Spleen (tissue), 11 donors: ENCODE measurements around the gene FBXL17. TPM values are rescaled to one million over a fixed set of nuclear protein-coding genes. Genes with fewer than 3 reads are reported as not detected.

Experiments used
- DNase-seq: peaks from one replicate; pipeline ENCODE4 v3.0.0-alpha.2; 2020
- H3K27ac ChIP-seq, 8 donors: fragments of 200-600 bp; sonication (generic) in 7 of 8; 1 replicate in 4 of 8; 2 replicates in 4 of 8; pipeline versions ENCODE4 v1.5.0 to v1.8.0; 2016 to 2021; ENCODE audit warnings: inconsistent platforms in 4 of 8, mild to moderate bottlenecking in 4 of 8, moderate library complexity in 1 of 8
- H3K27me3 ChIP-seq, 7 donors: fragments of 200-600 bp; sonication (generic) in 6 of 7; replicated peaks in 1 of 7; 1 replicate in 4 of 7; 2 replicates in 3 of 7; pipeline versions ENCODE4 v1.5.0 to v1.8.0; 2016 to 2021; ENCODE audit warnings: inconsistent platforms in 3 of 7, mild to moderate bottlenecking in 1 of 7
- H3K36me3 ChIP-seq, 6 donors: fragments of 200-600 bp; sonication (generic) in 5 of 6; 1 replicate in 4 of 6; 2 replicates in 2 of 6; pipeline versions ENCODE4 v1.5.0 to v1.8.0; 2016 to 2021; ENCODE audit warnings: inconsistent platforms in 2 of 6
- H3K4me1 ChIP-seq, 6 donors: fragments of 200-600 bp; sonication (generic) in 5 of 6; 1 replicate in 3 of 6; 2 replicates in 3 of 6; pipeline versions ENCODE4 v1.5.0 to v1.8.0; 2016 to 2021; ENCODE audit warnings: inconsistent platforms in 3 of 6
- H3K4me3 ChIP-seq, 8 donors: fragments of 200-600 bp; sonication (generic) in 7 of 8; 1 replicate in 4 of 8; 2 replicates in 4 of 8; pipeline versions ENCODE4 v1.5.0 to v1.8.0; 2016 to 2021; ENCODE audit warnings: inconsistent platforms in 4 of 8, mild to moderate bottlenecking in 4 of 8, moderate library complexity in 2 of 8
- H3K9me3 ChIP-seq, 8 donors: fragments of 200-600 bp; sonication (generic) in 7 of 8; 1 replicate in 4 of 8; 2 replicates in 4 of 8; pipeline versions ENCODE4 v1.5.0 to v1.8.0; 2016 to 2021; ENCODE audit warnings: inconsistent platforms in 4 of 8
- CTCF ChIP-seq, 11 experiments: fragments of 200-600 bp in 7 of 11; fragments of 450-650 bp in 4 of 11; sonication (generic) in 4 of 11; IDR thresholded peaks in 8 of 11; conservative IDR thresholded peaks in 3 of 11; 1 replicate in 7 of 11; 2 replicates in 4 of 11; pipeline versions ENCODE4 v1.4.0 to v1.8.0; 2016 to 2021; ENCODE audit warnings: antibody characterized with exemption in 11 of 11, inconsistent platforms in 4 of 11, mild to moderate bottlenecking in 1 of 11
- POLR2A ChIP-seq, 3 donors: fragments of 450-650 bp; IDR thresholded peaks; one replicate each; pipeline ENCODE4 v1.5.1; 2017; ENCODE audit warnings: antibody characterized with exemption in 3 of 3, mild to moderate bottlenecking in 1 of 3
- POLR2AphosphoS5 ChIP-seq, 3 donors: sonication (generic); formaldehyde crosslinking; IDR thresholded peaks; one replicate each; pipeline ENCODE4 v1.5.1; 2017; ENCODE audit warnings: antibody characterized with exemption in 3 of 3
- WGBS, 5 donors: extraction: QIAGEN DNeasy Blood & Tissue Kit in 3 of 5; methylation state at CpG; one replicate each; pipeline versions ENCODE4 v1.1.5 to v1.1.7; 2013 to 2018; 5-methylcytosine and 5-hydroxymethylcytosine counted together
- intact Hi-C: fragments of 100-400 bp; cut with DNase I; formaldehyde crosslinking; loops from one replicate; pipeline ENCODE4 v1.15.0; 2023; ENCODE audit warnings: low total_unique reads
- polyA plus RNA-seq, 3 donors: library from polyadenylated mRNA; stranded (reverse); fragments of 200-250 nt; gene quantifications; one replicate each; pipeline ENCODE4 v1.2.1, GENCODE V29; 2013
- total RNA-seq, 7 donors: library from RNA; depleted of rRNA in 3 of 7; stranded (reverse); fragments of >200 nt in 3 of 7; fragmentation: NEBNext Ultra II Directional in 4 of 7; extraction: Animal tissue kit (Norgen Biotek cat#: 25700) in 4 of 7; gene quantifications; one replicate each; pipeline versions ENCODE4 v1.1.0 to v1.2.1, GENCODE V29; 2016 to 2021
- donor health status: healthy with polysubstance abuse.
- donor health status: DM: no; HTN: no; CAD: no; lungs with moderate emphysema.
- donor health status: DM: no; HTN: no; CAD: no.
- donor health status: Bipolar disorder and iron deficiency.
- donor health status: healthy.
- donor health status: DM: no; HTN: no; CAD: no.
- donor health status: DM: yes; HTN: yes; CAD: no.

Gene FBXL17
- total and polyA plus RNA-seq, 10 donors = 5.1 to 39.9 (median 21.8) TPM

DNA sequence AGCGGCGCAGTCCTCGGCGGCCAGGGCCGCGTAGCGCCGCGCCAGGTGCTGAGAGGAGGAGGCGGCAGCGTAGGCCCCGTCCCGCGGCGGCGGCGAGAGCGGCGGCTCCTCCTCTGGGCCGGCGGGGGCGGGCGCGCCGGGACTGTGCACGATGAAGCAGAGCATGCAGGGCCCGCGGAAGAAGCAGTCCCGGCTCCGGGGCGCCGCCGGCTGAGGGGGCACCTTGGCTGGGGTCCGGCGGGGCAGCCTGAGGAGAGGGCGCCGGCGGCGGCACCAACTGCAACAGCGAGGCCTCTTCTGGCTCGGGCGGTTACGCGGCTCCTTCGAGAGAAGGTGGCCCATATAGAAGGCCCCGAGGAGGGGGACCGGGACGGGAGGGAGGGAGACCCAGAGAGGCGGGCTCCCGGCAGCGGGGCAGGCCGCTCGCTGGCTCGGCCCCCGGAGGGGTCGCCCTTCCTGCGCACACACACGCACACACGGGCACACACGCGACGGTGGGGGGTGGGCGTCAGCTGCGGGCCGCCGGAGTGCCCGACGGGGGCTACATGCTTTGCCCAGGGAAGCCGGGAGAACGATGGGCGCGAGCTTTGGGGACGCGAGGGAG lies 446 bp downstream of the FBXL17 start:
- intact Hi-C loops = no loop called here
- DNase-seq = peak; percentile 98
- Histone ChIP-seq H3K27me3 (no peaks in the 10 kb centered on the region), H3K4me3 (peak overlapping the region; percentile 69 to 90 (median 86)), H3K27ac (peak overlapping the region; percentile 94 to 100 (median 100)), H3K36me3 (no peaks in the 10 kb centered on the region), H3K4me1 (peaks cover 13 to 53% (median 35%) of the 10 kb centered on the region in 6 donors), H3K9me3 (peaks cover 0 to 12% (median 10%) of the 10 kb centered on the region in 8 donors)
- TF ChIP-seq POLR2AphosphoS5 (IDR thresholded peaks at IDR 0.05) = peak in 2 of 3 donors; percentile 25 to 66
- no peak for TF ChIP-seq CTCF (IDR thresholded peaks at IDR 0.05 in 8 of 11, conservative IDR thresholded peaks at IDR 0.05 in 3 of 11)
- TF ChIP-seq POLR2A (IDR thresholded peaks at IDR 0.05) = peak in 1 of 3 donors; percentile 77
- WGBS, 5 donors = 0 to 1% (median 1%) methylated on average over 44 to 74 of the region's 74 CpGs

DNA sequence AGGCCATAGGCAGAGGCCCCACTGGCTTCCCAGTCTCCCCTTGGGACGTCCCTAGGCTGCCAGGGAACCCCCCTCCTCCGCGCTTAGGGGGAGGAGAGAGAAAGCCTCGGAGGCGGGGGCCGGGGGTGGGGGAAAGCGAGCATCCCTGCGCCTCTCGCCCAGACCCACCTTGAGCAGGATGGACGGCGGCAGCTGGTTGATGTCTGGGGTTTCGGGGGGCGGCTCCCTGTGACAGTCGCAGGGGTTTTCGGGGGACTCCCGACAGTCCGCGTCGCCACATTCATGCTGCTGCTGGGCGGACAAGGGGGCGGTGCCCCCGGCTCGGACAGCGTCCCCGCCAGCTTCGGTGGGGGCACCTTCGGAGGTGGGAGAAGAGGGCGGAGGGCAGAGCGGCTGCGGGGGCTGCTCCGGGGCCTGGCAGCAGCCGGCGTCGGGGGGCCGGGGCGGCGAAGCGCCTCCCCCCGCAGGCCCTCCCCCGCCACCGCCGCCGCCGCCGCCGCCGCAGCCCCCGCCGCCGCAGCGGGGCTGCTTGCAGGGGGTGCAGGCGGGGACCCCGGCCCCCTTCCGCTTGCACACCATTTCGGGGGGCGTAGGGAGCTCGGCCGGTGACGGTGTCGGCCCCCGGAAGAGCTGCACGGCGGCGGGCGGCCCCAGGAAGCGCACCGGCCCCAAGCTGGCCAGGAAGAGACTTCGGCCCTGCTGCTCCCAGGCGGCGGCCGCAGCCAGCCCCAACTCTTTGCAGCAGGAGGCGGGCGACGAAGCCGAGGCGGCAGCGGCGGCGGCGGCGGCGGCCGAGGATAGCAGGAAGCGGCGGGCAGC lies 1.2 kb downstream of the FBXL17 start:
- Histone ChIP-seq H3K27ac (peak overlapping the region; percentile 94 to 100 (median 100)), H3K27me3 (no peaks in the 10 kb centered on the region), H3K4me3 (peak overlapping the region; percentile 69 to 90 (median 86)), H3K9me3 (peaks cover 6 to 19% (median 17%) of the 10 kb centered on the region in 8 donors), H3K4me1 (peaks cover 13 to 53% (median 35%) of the 10 kb centered on the region in 6 donors), H3K36me3 (peaks cover 0 to 3% (median 0%) of the 10 kb centered on the region in 6 donors)
- intact Hi-C loops = no loop called here
- 0 to 2% (median 1%) methylated on average over 13 to 85 of the region's 85 CpGs for WGBS, 5 donors
- TF ChIP-seq POLR2AphosphoS5 (IDR thresholded peaks at IDR 0.05) = peak in 2 of 3 donors; percentile 48 to 59
- no peak for TF ChIP-seq CTCF (IDR thresholded peaks at IDR 0.05 in 8 of 11, conservative IDR thresholded peaks at IDR 0.05 in 3 of 11)
- DNase-seq = peak; percentile 93

GRCh38 chr5:108379722-108380530 lies 2.0 kb downstream of the FBXL17 start:
- 12 to 20% (median 14%) methylated on average over 8 of the region's 8 CpGs for WGBS, 5 donors
- Histone ChIP-seq H3K36me3 (peaks cover 0 to 7% (median 0%) of the 10 kb centered on the region in 6 donors), H3K9me3 (peaks cover 7 to 27% (median 25%) of the 10 kb centered on the region in 8 donors), H3K27ac (peak overlapping the region; percentile 66 to 100 (median 99)), H3K4me3 (peak overlapping the region; percentile 69 to 90 (median 86)), H3K27me3 (no peaks in the 10 kb centered on the region), H3K4me1 (peaks cover 13 to 51% (median 35%) of the 10 kb centered on the region in 6 donors)
- intact Hi-C loops = no loop called here
- TF ChIP-seq CTCF (IDR thresholded peaks at IDR 0.05 in 8 of 11, conservative IDR thresholded peaks at IDR 0.05 in 3 of 11) = no peak
- DNase-seq = no peak
